Midbrain (tissue), 1 donor: ENCODE results near the gene CACNA1C.
A peak's percentile ranks its signal among the peaks of the same experiment; 100 is the strongest.

Experiments used
- DNase-seq: peaks from one replicate; lab custom pipeline; 2025; lab: John Stamatoyannopoulos, UW

Gene CACNA1C

DNA sequence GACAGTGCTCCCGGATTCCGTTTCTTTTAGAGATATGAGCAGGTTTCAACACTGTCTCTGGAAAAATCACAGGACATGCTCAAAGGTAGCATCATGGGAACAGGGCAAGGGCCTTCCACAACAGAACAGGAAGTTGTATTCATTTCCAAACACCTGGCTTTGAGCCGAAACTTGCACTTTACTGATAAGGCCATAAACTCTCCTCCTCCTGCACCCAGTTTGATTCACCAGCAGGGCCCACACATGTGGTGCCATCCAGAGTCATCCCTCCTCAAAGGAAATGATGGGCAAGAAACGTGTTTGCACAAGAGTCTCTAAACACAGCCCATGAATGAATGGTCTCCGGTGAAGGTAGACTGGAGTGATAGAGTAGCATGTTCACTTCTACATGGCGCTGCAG is 473.6 kb downstream of the CACNA1C start:
- DNase-seq: no peak

DNA sequence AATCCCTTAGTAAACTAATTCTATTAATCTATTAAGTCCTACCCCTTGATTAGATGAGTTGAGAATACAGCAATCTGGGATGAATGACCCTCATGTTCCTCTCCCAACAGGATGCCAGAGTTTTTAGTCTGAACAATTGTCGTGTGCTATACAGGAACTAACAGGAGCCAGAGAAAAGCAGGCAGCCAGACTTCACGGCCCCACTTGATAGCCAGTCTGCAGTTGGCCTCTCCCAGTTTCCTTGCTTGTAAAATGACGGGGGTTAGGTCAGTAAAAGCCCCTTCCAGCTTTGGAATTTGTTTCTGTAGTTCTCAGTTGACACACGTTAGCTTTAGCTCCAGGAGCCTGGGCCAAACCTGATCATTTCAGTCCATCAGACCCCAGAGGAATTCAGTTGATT is 475.2 kb downstream of the CACNA1C start:
- DNase-seq: no peak

DNA sequence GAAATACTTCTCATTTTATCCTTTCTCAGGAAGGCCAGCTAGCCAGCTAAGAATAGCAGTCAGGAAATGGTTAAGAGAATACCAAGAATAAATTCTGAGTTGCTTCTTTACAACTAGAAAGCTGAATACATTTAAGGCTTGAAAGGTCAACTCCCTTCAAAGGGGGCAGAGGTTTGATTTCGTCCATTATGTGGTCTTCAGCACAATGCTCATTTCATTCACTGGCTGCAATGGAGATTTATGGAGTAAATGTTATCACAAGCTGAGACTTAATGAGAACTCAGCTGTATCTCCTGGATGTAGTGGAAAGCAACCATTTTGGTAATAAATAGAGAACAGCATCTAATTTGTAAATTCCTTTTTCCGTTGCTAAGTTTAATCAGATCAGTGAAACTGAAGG is 477.0 kb downstream of the CACNA1C start:
- DNase-seq: no peak

DNA sequence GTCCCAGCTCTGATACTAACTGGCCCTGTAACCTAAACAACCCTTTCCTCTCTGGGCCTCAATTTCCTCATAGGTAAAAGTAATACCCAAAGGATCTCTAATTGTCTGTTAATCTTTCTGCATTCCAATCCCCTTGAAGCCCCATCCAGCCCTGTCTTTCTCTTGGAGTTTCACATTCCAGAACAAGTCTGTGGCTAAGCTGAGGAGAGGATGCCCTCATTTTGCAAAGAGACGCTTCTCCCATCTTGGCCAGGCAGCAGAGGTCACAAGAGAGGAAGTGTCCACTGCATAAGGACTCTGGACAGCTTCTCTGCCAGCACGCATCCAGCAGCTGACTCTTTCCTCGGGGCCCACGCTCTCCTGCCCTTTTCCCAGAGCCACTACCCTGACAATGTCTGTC is 478.6 kb downstream of the CACNA1C start:
- DNase-seq: no peak

DNA sequence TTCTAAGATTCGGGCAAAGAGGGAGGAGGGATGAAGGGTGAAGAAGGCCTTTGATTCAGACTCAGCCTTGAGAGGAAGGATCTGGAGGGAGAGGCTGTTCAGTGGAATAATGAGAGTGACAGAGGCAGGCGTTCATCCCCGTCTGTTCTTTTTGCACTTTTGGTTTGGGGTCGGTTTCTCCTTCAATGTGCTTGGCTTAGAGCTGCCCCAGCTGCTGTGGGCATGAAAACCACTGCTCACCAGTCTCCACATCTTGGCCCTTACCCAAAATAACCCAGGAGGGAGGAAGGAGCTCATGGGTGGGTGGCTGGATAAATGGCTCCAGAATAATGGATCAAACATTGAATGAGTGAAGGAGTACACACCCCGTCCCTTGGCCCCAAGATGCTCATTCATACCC is 480.2 kb downstream of the CACNA1C start:
- no peak for DNase-seq

DNA sequence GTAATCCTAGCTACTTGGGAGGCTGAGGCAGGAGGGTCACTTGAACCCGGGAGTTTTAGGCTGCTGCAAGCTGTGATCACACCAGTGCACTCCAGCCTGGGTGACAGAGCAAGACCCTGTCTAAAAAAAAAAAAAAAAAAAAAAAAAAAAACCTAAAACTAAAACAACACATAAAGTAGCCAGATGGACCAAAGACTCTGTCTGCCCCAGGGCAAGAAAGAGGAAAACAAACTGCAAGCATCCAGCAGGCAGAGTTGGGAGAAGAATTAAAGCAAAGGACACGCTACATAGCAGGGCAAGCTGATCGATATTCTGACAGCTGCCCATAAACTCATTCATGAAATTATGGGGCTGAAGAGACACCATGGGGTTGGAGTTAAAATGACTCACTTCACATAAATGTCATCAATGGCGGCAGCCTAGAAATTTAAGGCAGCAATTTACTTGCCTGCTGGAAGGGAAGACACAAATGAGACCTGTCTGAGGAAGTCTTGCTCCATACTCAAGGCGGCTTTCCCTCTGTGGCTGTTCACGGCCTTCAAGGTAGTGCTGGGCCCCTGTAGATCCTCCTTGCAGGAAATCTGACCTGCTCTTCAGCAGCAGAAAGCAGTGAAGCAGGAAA is 482.9 kb downstream of the CACNA1C start:
- no peak for DNase-seq

DNA sequence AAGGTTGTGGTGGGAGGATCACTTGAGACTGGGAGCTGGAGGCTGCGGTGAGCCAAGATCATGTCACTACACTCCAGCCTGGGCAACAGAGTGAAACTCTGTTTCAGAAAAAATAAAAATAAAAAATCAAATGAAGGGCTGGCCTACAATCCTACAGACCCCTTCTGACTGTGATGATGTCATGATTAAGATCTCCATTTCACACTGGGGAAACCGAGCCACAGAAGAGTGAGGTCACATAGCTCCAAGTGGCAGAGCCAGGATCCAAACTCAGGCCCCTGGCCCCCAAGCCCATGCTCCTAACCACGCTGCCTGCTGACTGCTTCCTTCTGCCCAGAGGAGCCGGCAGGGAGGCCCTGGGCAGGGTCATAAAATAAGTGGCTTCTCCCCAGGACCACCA is 483.9 kb downstream of the CACNA1C start:
- DNase-seq: no peak

DNA sequence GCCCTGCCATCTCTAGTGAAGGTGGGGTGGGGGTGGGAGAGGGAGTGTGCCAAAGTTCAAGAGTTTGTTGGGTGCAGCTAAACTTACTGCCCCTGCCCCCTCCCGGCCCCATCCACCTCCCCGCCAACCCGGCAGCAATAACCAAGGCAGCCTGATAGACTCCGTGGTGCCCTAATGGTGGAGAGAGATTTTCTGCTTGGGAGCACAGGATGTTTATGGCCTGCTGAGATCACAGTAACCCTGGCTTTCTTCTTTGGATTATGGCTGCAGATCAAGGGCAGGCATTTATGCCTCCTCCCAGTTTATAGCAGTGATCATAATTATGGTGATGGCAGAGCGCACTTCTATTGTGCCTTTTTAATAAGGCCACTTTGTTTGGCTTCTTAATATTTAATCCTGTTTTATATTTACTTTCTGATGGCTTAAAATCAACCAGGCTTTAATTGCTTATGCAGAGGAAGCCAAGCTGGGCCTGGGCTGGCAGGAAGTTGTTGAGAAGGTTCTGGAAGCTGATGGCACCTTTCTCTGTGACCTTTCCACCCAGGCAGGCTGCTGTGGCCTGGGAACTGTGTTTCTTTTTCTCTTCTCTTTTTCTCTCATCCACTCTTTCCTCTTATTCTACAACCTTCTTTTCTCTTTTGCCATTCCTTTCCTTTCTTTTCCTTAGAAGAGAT is 485.2 kb downstream of the CACNA1C start:
- no peak for DNase-seq

DNA sequence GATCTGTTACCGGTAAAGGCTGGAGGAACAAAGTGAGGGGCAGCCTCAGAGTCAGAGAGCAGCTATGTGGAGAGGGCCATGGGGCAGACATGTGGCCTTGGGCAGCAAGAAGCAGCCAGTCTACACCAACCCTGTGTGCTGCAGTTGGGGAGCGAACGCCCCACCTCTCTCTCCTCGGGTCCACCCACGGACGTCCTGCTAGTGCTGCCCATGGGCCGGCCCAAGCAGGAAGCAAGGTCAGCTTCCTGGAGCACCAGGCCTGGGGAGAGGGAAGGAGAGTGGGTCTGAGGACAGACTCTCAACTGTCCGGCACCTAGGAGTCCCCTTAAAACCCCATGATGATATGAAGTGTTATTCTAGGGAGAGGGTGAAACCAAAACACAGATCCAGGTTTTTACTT is 487.2 kb downstream of the CACNA1C start:
- no peak for DNase-seq

DNA sequence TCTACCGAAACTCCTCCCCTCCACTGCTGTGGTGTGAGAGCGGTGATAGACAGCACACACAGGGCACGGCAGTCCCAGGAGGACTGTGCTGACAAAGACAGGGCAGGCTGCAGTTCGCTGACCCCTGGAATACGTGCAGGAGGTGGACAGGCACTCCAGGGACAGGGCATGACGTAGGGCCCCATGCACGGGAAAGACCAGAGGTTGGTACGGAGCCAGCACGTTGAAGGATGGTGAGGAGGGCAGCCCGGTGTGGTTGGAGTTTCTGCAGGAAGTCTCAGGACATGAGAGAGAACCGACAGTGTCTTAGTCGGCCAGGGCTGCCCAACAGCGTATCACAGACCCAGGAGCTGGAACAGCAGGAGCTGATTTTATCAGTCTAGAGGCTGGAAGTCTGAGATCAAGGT is 487.8 kb downstream of the CACNA1C start:
- DNase-seq: no peak

DNA sequence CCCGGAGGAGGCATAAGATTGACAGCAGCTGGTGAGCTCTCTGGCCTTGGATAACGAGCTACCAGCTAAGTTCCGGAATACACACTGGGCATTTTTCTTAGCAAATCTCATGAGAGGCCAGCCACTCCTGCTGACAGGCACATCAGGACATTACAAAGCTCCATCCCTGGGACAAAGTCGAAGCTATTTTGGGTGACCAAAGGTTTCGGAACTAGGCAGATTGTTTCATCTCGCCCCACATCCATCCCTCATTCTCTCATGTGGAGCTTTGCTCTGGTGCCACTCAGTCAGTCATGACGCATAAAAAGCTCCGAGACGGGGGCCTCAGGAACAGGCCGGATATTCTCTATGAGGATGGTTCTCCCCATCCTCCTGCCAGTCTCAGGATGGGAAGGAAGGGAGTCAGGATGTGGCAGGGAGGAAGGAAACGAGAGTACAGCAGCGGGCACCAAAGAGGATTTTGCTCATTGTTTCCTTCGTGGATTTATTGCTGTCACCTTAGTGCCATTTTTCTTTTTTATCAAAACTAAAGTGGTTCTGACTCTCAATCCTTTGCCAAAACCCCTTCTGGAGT is 488.9 kb downstream of the CACNA1C start:
- peak; percentile 19 for DNase-seq

DNA sequence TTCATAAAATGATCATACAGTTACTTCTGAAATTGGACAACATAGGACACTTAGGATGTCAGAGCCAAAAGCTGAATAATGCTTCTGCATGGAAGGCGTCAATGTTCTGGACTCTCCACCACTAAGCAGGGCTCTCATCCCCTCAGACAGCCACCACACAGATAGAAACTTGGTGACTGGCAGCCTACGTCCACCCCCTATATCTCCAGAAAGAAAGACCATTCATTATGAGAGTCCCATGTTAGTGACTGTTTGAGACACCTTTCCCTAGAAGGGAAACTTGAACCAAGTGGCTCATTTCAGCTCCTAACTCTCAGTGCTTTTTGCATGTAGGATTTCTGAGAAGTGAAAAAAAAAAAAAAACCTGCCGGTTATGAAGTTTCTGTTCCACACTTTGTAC is 491.0 kb downstream of the CACNA1C start:
- no peak for DNase-seq

DNA sequence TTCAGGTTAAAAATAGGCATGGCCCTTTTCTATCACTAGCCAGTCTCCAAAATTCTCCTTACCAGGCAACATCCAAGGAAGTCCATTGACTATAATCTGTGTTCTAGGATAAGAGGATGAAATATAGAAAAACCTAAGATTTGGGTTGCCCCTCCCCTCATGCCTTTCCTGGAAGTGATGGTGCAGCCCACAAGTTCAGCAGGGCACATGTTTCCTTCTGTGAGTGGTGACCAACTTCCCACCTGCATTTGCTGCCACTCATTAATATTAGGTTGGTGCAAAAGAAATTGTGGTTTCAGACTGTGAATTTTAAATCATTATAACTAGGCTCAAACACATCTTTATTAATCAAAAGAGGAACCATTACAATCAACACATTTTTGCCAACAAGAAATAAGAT is 491.4 kb downstream of the CACNA1C start:
- DNase-seq: no peak

DNA sequence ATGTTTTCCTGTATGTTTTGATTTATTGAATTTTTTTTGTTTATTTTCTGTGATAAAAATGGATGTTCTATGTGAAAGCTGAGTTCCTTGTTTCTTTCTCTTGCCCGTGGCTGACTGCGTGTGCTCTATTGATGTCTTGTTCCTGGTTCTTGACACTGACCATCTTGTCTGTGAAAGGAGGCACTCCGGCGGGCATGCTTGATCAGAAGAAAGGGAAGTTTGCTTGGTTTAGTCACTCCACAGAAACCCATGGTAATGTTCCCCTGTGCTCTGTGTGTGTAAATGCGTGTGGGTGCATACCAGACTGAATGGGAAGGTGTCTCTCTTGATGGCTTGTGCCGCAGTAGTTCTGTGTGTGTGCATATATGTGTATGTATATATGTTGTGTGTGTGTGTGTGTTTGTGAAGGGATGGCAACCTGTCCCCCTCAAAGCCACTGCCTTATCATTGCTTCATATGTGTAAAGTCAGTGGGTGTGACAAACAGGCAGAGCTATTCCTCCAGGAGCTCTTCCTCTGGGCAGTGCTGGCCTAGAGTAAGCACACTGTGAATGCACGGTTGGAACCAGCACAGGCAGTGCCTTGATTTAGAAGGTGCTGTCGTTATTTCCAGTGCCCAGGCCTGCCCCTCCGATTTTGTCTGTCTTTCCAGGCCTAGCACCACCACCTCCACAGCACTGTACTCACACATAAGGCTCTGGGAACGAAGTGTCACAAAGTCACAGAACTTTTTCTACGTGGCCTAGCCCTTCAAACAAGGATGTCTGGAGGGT is 494.7 kb downstream of the CACNA1C start:
- no peak for DNase-seq

DNA sequence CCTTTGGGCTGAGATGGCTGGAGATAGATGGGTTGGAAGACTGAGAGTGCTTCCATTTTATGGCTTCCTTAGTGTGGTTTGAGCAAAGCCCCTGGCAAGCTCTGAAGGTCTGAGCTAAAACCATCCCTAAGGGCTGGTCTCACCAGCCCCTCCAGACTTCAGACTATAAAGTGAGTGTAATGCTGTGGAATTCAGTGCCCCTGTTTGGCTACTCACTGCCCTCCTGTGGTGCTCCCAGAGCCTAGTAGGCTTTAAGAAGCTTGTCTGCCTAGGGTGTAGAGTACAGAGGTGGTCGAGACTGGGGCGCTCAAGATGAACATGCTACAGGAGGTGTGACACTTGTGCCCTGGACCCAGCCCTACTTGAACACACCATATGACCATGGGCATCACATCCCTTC is 495.3 kb downstream of the CACNA1C start:
- no peak for DNase-seq

DNA sequence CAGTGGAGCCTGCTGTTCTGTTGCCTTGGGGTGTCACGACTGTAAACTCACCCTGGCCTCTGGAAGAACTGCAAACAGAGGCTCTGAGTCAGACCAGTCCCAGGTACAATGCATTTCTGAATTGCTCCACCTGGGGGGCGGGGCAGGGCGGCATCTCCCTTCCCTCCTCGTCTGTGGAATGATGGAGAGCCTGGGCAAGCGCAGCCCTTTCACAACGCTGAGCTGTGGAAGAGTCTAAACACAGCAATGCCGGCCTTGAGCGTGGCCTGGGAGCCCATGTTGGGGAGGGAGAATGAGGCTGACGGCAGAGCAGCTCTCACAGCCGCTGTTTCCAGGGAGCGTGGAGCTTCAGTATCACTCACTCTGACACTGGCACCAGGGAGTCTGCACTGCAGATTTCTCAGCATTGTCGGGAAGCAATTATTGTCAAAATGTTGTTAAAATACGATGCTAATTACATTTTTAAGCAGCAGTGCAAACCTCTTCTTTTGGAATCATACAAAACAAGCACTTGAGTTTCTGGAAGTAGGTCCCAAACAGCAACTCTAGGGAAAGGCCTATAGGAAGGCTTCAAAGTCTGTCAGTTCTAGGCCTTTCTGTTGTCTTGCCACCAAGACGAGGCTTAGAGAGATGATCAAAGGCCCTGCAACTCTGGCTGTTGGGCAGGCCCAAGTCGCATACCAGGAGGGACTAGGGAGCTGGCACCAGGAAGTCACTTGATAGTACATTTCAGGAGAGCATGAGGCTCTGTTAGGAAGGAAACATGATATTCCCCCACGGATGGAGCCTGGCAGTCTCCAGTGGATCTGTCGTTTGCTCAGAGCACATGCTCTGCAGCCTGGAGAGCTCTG is 498.0 kb downstream of the CACNA1C start:
- no peak for DNase-seq

DNA sequence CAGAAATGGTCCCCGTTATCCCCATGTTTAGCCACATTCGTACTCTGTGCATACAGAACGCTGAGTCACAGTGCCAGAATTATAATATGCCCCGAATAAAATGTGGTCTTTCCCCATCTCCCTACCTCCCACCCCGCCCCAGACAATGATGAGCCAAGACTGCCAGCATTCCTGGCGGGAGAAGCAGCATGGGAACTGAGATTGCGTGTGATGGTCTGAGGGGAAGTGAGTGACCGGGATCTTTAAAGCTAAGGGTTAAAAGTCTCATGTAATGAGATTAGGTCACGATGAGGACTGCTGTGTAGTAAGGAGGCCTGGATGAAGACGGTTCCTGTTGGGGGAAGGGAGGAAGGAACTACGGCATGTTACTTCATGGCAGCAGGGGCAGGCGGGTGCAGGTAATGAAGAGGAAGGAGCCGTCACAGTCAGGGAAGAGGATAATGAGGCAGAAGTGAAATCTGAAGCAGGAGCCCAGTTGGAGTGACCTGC is 498.7 kb downstream of the CACNA1C start:
- DNase-seq: no peak

DNA sequence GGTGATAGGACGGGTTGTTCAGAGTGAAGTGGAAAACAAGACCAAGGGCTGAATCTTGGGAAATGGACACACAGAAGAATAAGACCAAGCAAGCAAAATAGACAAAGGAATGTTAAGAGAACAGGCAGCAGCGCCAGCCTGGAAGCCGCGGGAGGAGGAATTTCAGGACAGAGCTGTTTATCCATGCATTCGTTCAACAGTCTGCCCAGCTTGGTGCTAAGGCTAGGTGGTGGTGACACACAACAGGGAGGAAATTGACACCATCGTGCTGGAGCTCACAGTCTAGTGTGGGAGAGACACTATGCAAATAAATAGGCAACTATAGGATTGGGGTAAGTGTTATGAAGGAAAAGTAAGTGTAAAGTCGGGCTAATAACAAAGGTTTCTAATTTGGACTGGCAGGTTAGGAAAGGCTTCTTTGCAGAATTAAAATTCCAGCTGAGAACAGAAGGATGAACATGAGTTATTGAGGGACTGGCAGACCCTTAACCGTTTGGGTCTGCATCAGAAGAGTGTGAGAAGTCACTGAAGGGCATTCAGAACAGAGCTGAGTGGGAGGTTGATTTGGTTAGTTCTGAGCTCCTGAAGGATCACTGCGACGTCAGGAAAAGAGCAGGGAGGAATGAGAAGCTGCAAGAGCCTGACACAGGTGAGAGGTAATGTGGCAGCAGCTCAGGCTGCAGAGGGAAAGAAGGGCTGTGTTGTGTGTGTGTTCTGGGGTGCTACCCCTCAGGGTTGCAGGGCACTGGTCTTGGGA is 499.4 kb downstream of the CACNA1C start:
- DNase-seq: no peak

DNA sequence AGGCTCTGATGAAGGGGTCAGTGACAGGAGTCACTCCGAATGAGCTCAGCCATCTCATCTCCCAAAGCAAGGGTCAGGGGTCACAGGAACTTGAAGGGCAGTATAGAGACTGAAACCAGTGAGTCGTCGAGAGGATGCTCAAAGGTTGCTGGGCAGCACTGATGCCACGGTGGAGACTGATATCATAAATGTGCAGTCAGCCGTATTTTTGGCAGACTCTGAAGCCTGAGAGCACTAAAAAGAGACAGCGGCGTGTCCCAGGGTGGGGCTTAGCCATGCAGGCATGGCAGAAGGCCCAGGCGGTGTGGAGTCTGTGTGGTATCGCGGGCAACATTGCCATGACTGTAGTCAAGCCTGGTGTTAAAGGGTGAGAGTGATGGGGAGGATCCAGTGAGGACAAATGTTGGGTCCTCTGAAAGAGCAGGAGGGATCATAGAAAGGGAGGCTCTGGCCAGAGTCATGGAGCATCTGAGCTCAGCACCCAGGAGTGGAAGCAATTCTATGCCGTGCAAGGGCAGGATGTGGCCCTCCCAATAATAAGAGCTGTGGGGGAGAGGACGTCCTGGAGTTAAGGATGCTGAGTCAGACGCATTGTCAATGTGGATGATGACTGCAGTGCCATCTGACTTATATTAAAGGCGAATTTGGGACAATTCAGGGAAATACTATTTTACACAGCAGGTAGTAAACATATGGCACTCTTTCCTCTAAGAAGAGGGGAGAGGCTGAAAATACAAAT is 500.8 kb downstream of the CACNA1C start:
- no peak for DNase-seq

DNA sequence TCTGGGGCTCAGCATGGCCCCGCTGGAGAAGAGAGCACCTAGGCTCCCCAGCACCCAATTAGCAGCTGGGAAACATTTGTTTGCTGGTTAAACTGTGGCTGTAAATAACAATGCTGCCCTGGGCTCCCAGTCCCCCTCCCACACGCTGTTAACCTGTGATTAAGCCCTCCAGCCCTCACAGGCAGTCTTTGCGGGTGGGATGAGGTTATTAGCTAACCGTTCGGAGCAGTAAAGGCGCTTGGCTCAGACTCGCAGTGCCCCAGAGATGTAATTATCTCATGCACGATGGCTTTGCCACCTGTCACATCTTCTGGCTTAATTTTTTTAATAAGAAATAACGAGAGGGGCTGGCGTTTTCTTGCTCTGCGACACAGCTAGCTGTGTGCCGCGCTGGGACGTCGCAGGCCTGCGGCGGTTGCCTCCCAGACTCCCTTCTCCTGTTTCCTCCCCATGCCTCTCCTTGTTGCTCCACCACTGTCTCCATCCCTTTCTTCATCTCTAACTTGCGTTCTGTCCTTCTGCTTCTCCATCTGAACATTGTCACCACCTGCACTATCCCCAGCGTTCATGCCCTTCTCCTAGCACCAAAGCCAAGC is 502.8 kb downstream of the CACNA1C start:
- no peak for DNase-seq
